A673 (cell line): ENCODE results near the gene NUP88. TPM values are rescaled to one million over a fixed set of nuclear protein-coding genes. Genes with fewer than 3 reads are reported as not detected.
"Not testable (repeated sequence)": the region's sequence is repeated elsewhere in the genome, so short reads cannot be mapped to it uniquely, and the experiment has no call there.

Experiments
- BruUV-seq: library from RNA; stranded (reverse); fragments of 400-500 nt; replicated peaks from 2 replicates; lab custom pipeline; 2021; lab: Mats Ljungman, UMichigan
- CTCF ChIA-PET: fragments of 300-600 bp; sonication (Branson Sonifier 250); formaldehyde crosslinking; loops from one replicate; lab custom pipeline; 2022; ENCODE audit warnings: antibody characterized with exemption; lab: Charles Lee
- POLR2A ChIA-PET: fragments of 300-600 bp; sonication (Branson Sonifier 250); formaldehyde crosslinking; loops from one replicate; lab custom pipeline; 2022; ENCODE audit warnings: antibody characterized with exemption; ENCODE audit not compliant: low non-redundant PET; lab: Charles Lee
- DNase-seq: peaks from one replicate; pipeline ENCODE4 v3.0.0-alpha.2; 2015; ENCODE audit warnings: low spot score
- H3K27ac ChIP-seq: fragments of 200-600 bp; sonication (generic); 2 replicates; pipeline ENCODE4 v1.5.1; 2016; ENCODE audit warnings: mixed run types, low read depth, mild to moderate bottlenecking, mixed read lengths, antibody characterized with exemption, low read length; ENCODE audit not compliant: poor library complexity, severe bottlenecking
- H3K27me3 ChIP-seq: fragments of 200-600 bp; sonication (generic); replicated peaks from 2 replicates; pipeline ENCODE4 v1.6.1; 2017; ENCODE audit warnings: mixed run types, low read depth, mild to moderate bottlenecking, mixed read lengths, antibody characterized with exemption, low read length; ENCODE audit not compliant: insufficient read depth, poor library complexity
- H3K36me3 ChIP-seq: fragments of 200-600 bp; sonication (generic); 2 replicates; pipeline ENCODE4 v1.6.1; 2016; ENCODE audit warnings: mixed run types, mild to moderate bottlenecking, mixed read lengths, antibody characterized with exemption, low read length; ENCODE audit not compliant: insufficient read depth, poor library complexity, severe bottlenecking
- H3K4me1 ChIP-seq: fragments of 200-600 bp; sonication (generic); 2 replicates; pipeline ENCODE4 v1.6.1; 2017; ENCODE audit warnings: mixed run types, mild to moderate bottlenecking, mixed read lengths, antibody characterized with exemption, low read length; ENCODE audit not compliant: insufficient read depth, poor library complexity, severe bottlenecking
- H3K4me3 ChIP-seq: fragments of 200-600 bp; sonication (generic); 2 replicates; pipeline ENCODE4 v1.5.1; 2016; ENCODE audit warnings: low read depth, mixed run types, mild to moderate bottlenecking, mixed read lengths, low read length; ENCODE audit not compliant: poor library complexity, severe bottlenecking
- H3K9me3 ChIP-seq: fragments of 200-600 bp; sonication (generic); 2 replicates; pipeline ENCODE4 v1.6.1; 2016; ENCODE audit warnings: mixed run types, low read depth, mild to moderate bottlenecking, mixed read lengths, antibody characterized with exemption, low read length; ENCODE audit not compliant: poor library complexity, severe bottlenecking
- CTCF ChIP-seq: fragments of 300-800, 200-600 bp; sonication (generic); conservative IDR thresholded peaks from 2 replicates; pipeline ENCODE4 v1.5.1; 2017; ENCODE audit warnings: low read depth, mild to moderate bottlenecking, antibody characterized with exemption, low read length, moderate library complexity, mixed read lengths
- EZH2 ChIP-seq: fragments of 200-600 bp; sonication (generic); IDR thresholded peaks from 2 replicates; pipeline ENCODE4 v1.6.1; 2017; ENCODE audit warnings: borderline replicate concordance, low read depth, mild to moderate bottlenecking, mixed read lengths, antibody characterized with exemption, low read length; ENCODE audit not compliant: poor library complexity, severe bottlenecking
- intact Hi-C: fragments of 100-400 bp; cut with micrococcal nuclease; formaldehyde crosslinking; loops from one replicate; pipeline ENCODE4 v1.10.0; 2022; ENCODE audit not compliant: unreplicated experiment
- total RNA-seq: library from RNA; stranded (reverse); gene quantifications from 2 replicates; pipeline ENCODE4 v1.2.3, GENCODE V29; 2021

Gene NUP88
- total RNA-seq, 1 experiment from 2014 or later, result 132 TPM

- Histone ChIP-seq H3K27me3 (no peaks in the 10 kb centered on the region), H3K36me3 (peaks cover 80% of the 10 kb centered on the region), H3K27ac (peak overlapping the region; percentile 20), H3K4me1 (peaks cover 21% of the 10 kb centered on the region), H3K9me3 (no peaks in the 10 kb centered on the region), H3K4me3 (no peak overlapping the region)
- POLR2A ChIA-PET, result no interaction called here
- BruUV-seq, result no TSS peak
- intact Hi-C loops, result loop anchor here (10.0 kb wide), 1 partner anchor 180 kb away; no protein-coding TSS in a partner anchor
- DNase-seq, result no peak
- TF ChIP-seq CTCF (no peak), EZH2 (no peak)
- CTCF ChIA-PET, result no interaction called here
These were observed 15.5 kb upstream of the NUP88 start for GRCh38 chr17:5434984-5435383.

GRCh38 chr17:5431949-5432556 lies 12.6 kb upstream of the NUP88 start:
- CTCF ChIA-PET, result interaction anchor here (0.5 kb wide), 1 partner anchor 31 kb away, joined by 4 read pairs; no protein-coding TSS in a partner anchor
- Histone ChIP-seq H3K27ac (no peak overlapping the region), H3K4me3 (no peak overlapping the region), H3K36me3 (peaks cover 97% of the 10 kb centered on the region), H3K9me3 (no peaks in the 10 kb centered on the region), H3K4me1 (peaks cover 10% of the 10 kb centered on the region), H3K27me3 (no peaks in the 10 kb centered on the region)
- DNase-seq, result no peak
- intact Hi-C loops, result loop anchor here (10.0 kb wide), 1 partner anchor 177 kb away; no protein-coding TSS in a partner anchor
- TF ChIP-seq EZH2 (no peak), CTCF (no peak)
- POLR2A ChIA-PET, result no interaction called here
- BruUV-seq, result no TSS peak

GRCh38 chr17:5431234-5431633 lies 11.8 kb upstream of the NUP88 start:
- POLR2A ChIA-PET, H3K27me3 ChIP-seq, H3K27ac ChIP-seq, BruUV-seq, H3K9me3 ChIP-seq, H3K4me3 ChIP-seq, H3K4me1 ChIP-seq, DNase-seq: not testable (repeated sequence)
- CTCF ChIA-PET, result interaction anchor here (0.7 kb wide), 2 partner anchors 26 to 1227 kb away, joined by 3 read pairs; no protein-coding TSS in a partner anchor
- peak; percentile 26; the same call in 1 of the 2 replicates for TF ChIP-seq CTCF
- intact Hi-C loops, result loop anchor here (10.0 kb wide), 1 partner anchor 176 kb away; no protein-coding TSS in a partner anchor
- peaks cover 97% of the 10 kb centered on the region for H3K36me3 ChIP-seq
